Measurements from ENCODE around the gene LACTBL1.

LACTBL1 gene

DNA sequence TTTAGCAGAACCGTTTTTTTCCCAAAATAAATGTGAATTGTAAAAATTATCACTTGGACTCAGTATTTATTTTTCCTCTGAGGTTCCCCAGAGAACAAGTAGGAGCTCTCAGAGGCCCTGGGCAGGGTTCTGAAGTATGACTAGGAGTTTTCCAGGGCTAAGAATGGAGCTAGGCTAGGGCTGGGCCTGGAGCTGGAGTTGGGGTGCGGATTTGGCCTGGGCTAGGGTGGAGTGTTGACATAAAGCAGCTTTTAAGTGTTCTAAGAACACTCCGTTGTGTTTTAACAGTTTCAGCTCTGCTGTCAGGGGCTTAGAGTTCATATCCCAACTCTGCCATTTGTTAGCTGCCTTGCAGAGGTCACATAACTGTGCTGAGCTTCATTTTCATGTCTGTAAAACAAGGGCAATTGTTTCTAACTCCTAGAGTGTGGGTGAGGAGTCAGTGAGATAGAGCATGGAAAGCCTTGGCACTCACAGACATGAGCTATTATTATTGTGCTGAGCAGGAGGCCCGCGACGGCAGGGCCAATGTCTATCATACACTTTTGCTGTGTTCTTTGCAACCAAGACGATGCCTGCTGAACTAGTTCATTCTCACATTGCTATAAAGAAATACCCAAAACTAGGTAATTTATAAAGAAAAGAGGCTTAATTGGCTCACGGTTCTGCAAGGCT is 51.1 kb downstream of the LACTBL1 start:
- no peak for TF ChIP-seq TOX (CRISPR knock-in tag; IDR thresholded peaks at IDR 0.05; ENCODE audit: borderline replicate concordance)
- TF ChIP-seq, protein P1, sequence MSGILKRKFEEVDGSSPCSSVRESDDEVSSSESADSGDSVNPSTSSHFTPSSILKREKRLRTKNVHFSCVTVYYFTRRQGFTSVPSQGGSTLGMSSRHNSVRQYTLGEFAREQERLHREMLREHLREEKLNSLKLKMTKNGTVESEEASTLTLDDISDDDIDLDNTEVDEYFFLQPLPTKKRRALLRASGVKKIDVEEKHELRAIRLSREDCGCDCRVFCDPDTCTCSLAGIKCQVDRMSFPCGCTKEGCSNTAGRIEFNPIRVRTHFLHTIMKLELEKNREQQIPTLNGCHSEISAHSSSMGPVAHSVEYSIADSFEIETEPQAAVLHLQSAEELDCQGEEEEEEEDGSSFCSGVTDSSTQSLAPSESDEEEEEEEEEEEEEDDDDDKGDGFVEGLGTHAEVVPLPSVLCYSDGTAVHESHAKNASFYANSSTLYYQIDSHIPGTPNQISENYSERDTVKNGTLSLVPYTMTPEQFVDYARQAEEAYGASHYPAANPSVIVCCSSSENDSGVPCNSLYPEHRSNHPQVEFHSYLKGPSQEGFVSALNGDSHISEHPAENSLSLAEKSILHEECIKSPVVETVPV (CRISPR knock-in tag; IDR thresholded peaks at IDR 0.05): no peak
- TF ChIP-seq ZFP30 (CRISPR knock-in tag; IDR thresholded peaks at IDR 0.05): no peak
- peak; percentile 91 for TF ChIP-seq ZFP3 (CRISPR knock-in tag; IDR thresholded peaks at IDR 0.05)
- TF ChIP-seq PPARA (CRISPR knock-in tag; IDR thresholded peaks at IDR 0.05; ENCODE audit: borderline replicate concordance): no peak
- TF ChIP-seq, protein P2, sequence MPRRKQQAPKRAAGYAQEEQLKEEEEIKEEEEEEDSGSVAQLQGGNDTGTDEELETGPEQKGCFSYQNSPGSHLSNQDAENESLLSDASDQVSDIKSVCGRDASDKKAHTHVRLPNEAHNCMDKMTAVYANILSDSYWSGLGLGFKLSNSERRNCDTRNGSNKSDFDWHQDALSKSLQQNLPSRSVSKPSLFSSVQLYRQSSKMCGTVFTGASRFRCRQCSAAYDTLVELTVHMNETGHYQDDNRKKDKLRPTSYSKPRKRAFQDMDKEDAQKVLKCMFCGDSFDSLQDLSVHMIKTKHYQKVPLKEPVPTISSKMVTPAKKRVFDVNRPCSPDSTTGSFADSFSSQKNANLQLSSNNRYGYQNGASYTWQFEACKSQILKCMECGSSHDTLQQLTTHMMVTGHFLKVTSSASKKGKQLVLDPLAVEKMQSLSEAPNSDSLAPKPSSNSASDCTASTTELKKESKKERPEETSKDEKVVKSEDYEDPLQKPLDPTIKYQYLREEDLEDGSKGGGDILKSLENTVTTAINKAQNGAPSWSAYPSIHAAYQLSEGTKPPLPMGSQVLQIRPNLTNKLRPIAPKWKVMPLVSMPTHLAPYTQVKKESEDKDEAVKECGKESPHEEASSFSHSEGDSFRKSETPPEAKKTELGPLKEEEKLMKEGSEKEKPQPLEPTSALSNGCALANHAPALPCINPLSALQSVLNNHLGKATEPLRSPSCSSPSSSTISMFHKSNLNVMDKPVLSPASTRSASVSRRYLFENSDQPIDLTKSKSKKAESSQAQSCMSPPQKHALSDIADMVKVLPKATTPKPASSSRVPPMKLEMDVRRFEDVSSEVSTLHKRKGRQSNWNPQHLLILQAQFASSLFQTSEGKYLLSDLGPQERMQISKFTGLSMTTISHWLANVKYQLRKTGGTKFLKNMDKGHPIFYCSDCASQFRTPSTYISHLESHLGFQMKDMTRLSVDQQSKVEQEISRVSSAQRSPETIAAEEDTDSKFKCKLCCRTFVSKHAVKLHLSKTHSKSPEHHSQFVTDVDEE (CRISPR knock-in tag; IDR thresholded peaks at IDR 0.05): no peak
- no peak for TF ChIP-seq ZNF565 (CRISPR knock-in tag; conservative IDR thresholded peaks at IDR 0.05; ENCODE audit: low read depth)
- TF ChIP-seq GLIS3 (CRISPR knock-in tag; IDR thresholded peaks at IDR 0.05): no peak
- no peak for ATAC-seq

DNA sequence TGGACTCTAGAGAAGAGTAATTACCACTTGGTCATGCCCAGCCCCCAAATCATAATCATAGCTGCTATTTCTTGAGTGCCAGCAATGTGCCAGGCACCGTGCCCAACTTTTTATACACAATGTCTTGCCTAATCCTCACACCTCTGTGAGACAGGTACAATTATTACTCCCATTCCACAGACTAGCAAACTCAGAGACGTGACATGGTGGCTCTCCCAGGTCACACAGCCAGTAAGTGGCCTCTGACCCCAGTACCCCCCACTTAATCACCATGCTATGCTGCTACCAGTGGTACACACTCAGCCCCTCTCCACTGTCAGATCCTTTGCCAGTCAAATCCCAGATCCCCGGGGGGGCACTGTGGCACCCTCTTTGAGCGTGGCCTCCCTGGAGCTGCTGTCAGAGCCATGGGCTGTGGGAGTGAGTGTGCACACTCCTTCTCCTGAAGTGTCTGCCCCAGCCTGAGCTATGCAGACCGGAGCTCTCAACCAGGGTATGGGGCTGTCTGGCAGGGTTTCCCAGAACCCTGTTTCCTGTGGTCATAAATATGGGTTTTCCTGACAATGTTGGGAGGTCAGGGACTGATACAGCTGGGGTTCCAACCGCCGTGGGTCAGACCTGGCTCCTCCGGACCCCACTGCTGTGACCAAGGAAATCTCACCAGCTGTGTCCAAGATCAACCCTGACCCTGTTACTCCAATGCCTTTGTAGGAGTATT is 51.8 kb downstream of the LACTBL1 start:
- TF ChIP-seq OSR1 (CRISPR knock-in tag; IDR thresholded peaks at IDR 0.05) (no peak), CSDC2 (CRISPR knock-in tag; IDR thresholded peaks at IDR 0.05) (no peak)
- 0 out of 3 replicates have a peak, but pooled peaks have one; percentile 12 for ATAC-seq

DNA sequence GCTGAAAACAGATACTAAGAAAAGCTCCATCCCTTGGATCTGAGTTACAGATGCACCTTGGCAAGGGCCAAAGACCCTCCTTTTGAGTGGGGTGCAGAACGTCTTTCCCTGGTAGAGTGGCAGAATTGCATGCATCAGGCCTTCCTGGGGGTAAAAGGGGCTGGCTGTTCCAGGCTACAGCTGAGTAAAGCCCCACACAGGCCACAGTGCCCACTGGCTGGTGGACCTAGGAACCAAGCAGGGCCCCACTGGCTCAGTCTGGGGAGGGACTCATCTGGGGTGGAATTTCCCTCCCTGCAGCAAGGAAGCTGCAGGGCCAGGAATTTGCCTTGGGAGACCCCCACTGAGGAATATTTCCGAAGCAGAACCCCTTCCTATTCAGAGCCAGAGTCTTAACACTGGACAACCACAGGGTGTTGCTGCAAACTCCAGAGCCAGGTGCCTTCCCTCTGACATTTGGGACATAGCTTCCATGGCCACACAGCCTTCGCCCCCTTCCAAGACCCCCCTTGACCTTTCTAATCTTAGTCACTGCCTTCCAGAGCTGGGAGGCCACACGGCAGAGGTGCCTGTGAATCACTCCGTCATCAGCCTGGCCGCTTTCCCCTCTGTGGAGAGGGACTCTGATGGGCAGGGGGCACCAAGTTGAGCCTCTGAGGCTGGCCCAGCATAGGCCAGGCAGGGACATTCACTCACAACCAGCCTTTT is 52.5 kb downstream of the LACTBL1 start:
- ATAC-seq: no peak; the same call in 2 of the 3 replicates
- TF ChIP-seq ARNTL (CRISPR knock-in tag; IDR thresholded peaks at IDR 0.05; ENCODE audit: borderline replicate concordance, low read depth): no peak

DNA sequence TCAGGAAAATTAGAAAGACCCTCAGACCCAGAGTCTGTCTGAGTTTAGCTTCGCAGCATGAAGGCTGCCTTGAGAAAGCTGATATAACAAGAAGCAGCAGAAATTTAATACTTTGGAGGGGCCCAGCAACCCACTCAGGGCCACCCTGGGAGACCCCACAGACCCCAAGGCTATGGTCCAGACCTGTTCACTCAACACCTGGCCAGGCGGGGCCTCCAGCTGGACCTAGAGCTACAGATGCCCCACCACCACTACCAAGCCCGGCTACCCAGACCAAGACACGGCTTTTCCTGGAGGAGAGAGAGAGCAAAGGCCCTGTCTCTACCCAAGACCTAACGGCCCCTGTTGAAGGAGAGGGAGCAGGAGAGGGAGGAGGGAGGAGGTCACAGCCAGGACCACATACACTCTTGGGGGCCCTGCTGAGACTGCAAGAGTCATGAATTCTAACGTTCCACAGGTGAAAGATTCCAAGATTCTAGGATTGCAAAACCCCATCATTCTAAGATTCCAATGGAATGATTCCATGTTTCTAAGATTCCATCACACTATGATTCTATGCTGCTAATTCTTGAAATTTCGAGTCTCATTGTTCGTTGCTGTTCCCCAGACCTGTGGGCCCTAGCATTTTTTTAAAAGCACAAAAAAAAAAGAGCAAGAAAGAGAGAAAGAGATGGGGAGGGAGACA is 53.2 kb downstream of the LACTBL1 start:
- no peak for ATAC-seq
- TF ChIP-seq BACH2 (CRISPR knock-in tag; IDR thresholded peaks at IDR 0.05; ENCODE audit: borderline replicate concordance): no peak

DNA sequence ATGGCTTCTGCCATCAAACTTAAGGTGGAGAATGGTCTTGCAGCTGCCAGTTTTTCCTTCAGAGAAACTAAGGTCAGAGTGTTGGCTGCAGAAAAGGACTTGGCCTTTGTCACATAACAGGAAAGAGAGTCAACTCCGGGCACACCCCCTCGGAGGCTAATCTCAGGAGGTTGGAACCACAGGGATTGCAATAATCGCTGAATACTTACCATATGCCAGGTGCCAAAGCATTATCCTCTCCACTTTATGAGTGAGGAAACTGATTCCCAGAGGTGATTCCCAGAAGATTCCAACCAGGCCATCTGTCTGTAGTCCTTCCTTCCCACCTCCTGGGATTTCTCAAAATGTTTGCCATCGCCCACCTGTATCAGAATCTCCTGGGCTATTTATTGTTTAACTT is 54.0 kb downstream of the LACTBL1 start:
- TF ChIP-seq TOX (CRISPR knock-in tag; IDR thresholded peaks at IDR 0.05; ENCODE audit: borderline replicate concordance) (no peak), ZC3H10 (CRISPR knock-in tag; IDR thresholded peaks at IDR 0.05) (no peak), ZNF70 (CRISPR knock-in tag; IDR thresholded peaks at IDR 0.05) (no peak), CSDC2 (CRISPR knock-in tag; IDR thresholded peaks at IDR 0.05) (no peak), GLIS3 (CRISPR knock-in tag; IDR thresholded peaks at IDR 0.05) (no peak), RARB (CRISPR knock-in tag; IDR thresholded peaks at IDR 0.05) (no peak), PPARA (CRISPR knock-in tag; IDR thresholded peaks at IDR 0.05; ENCODE audit: borderline replicate concordance) (no peak), SNAI2 (CRISPR knock-in tag; IDR thresholded peaks at IDR 0.05) (no peak), BACH2 (CRISPR knock-in tag; IDR thresholded peaks at IDR 0.05; ENCODE audit: borderline replicate concordance) (no peak)
- TF ChIP-seq, protein P3, sequence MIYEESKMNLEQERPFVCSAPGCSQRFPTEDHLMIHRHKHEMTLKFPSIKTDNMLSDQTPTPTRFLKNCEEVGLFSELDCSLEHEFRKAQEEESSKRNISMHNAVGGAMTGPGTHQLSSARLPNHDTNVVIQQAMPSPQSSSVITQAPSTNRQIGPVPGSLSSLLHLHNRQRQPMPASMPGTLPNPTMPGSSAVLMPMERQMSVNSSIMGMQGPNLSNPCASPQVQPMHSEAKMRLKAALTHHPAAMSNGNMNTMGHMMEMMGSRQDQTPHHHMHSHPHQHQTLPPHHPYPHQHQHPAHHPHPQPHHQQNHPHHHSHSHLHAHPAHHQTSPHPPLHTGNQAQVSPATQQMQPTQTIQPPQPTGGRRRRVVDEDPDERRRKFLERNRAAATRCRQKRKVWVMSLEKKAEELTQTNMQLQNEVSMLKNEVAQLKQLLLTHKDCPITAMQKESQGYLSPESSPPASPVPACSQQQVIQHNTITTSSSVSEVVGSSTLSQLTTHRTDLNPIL (CRISPR knock-in tag; IDR thresholded peaks at IDR 0.05; ENCODE audit: low read depth): no peak
- TF ChIP-seq, protein P4, sequence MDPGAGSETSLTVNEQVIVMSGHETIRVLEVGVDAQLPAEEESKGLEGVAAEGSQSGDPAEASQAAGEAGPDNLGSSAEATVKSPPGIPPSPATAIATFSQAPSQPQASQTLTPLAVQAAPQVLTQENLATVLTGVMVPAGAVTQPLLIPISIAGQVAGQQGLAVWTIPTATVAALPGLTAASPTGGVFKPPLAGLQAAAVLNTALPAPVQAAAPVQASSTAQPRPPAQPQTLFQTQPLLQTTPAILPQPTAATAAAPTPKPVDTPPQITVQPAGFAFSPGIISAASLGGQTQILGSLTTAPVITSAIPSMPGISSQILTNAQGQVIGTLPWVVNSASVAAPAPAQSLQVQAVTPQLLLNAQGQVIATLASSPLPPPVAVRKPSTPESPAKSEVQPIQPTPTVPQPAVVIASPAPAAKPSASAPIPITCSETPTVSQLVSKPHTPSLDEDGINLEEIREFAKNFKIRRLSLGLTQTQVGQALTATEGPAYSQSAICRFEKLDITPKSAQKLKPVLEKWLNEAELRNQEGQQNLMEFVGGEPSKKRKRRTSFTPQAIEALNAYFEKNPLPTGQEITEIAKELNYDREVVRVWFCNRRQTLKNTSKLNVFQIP (CRISPR knock-in tag; IDR thresholded peaks at IDR 0.05; ENCODE audit: borderline replicate concordance, low read depth): no peak
- TF ChIP-seq, protein P2 (CRISPR knock-in tag; IDR thresholded peaks at IDR 0.05): no peak
- TF ChIP-seq, protein P1 (CRISPR knock-in tag; IDR thresholded peaks at IDR 0.05): no peak
- ATAC-seq: no peak

Data from SK-N-SH treated with all-trans-retinoic acid at 6 μM for 48 hours (cell line).